GM12891 (cell line): ENCODE measurements around the gene AP3M1.

ENCODE experiments used
- PAX5 ChIP-seq: IDR thresholded peaks from 2 replicates; pipeline ENCODE4 v1.6.1; 2011; ENCODE audit warnings: low read length, moderate library complexity, mild to moderate bottlenecking; ENCODE audit not compliant: insufficient read depth, severe bottlenecking
- POLR2A ChIP-seq: IDR thresholded peaks from 2 replicates; pipeline ENCODE4 v1.6.1; 2011; ENCODE audit warnings: low read depth, low read length, control low read depth
- POLR2AphosphoS5 ChIP-seq: IDR thresholded peaks from 2 replicates; pipeline ENCODE4 v1.6.1; 2011; ENCODE audit warnings: low read depth, low read length, control low read depth
- SPI1 ChIP-seq: IDR thresholded peaks from 2 replicates; pipeline ENCODE4 v1.6.1; 2011; ENCODE audit warnings: low read depth, low read length, control low read depth
- TAF1 ChIP-seq: IDR thresholded peaks from 2 replicates; pipeline ENCODE4 v1.6.1; 2011; ENCODE audit warnings: low read depth, low read length, control low read depth

DNA sequence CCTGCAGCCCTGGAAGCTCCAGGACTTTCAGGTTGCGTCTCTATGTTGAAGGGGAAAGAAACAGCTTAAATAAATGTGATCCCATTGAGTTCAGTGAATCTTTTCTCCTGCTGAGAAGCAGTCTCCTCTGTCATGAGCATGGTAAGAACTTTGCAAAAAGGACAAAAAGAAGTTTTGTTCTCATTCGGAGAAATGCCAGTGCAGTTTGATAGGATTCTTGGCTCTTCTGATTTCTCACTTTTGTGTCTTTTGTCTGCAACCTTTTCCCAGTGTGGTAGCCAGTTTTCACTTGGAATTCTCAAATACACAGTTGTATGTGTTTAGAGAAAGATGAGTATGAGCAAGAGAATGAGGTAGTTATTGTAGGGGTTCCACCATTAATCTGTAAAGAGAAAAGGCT lies 64.3 kb downstream of the AP3M1 start:
- TF ChIP-seq POLR2AphosphoS5 (no peak), POLR2A (no peak), SPI1 (no peak), TAF1 (no peak), PAX5 (no peak)
